Measurements from ENCODE around the gene PLAC1.

Gene PLAC1

GRCh38 chrX:134537179-134537955 is 120.9 kb downstream of the PLAC1 start (continued):
- TF ChIP-seq BACH2 (CRISPR knock-in tag; IDR thresholded peaks at IDR 0.05; ENCODE audit: borderline replicate concordance), result no peak
- TF ChIP-seq TCF4 (CRISPR knock-in tag; IDR thresholded peaks at IDR 0.05; ENCODE audit: borderline replicate concordance), result no peak
- TF ChIP-seq ISL1 (CRISPR knock-in tag; IDR thresholded peaks at IDR 0.05), result no peak
- TF ChIP-seq, protein P1, sequence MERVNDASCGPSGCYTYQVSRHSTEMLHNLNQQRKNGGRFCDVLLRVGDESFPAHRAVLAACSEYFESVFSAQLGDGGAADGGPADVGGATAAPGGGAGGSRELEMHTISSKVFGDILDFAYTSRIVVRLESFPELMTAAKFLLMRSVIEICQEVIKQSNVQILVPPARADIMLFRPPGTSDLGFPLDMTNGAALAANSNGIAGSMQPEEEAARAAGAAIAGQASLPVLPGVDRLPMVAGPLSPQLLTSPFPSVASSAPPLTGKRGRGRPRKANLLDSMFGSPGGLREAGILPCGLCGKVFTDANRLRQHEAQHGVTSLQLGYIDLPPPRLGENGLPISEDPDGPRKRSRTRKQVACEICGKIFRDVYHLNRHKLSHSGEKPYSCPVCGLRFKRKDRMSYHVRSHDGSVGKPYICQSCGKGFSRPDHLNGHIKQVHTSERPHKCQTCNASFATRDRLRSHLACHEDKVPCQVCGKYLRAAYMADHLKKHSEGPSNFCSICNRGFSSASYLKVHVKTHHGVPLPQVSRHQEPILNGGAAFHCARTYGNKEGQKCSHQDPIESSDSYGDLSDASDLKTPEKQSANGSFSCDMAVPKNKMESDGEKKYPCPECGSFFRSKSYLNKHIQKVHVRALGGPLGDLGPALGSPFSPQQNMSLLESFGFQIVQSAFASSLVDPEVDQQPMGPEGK (CRISPR knock-in tag; IDR thresholded peaks at IDR 0.05; ENCODE audit: borderline replicate concordance), result no peak
- no peak for TF ChIP-seq ZNF70 (CRISPR knock-in tag; IDR thresholded peaks at IDR 0.05)
- TF ChIP-seq ZFP30 (CRISPR knock-in tag; IDR thresholded peaks at IDR 0.05), result no peak
- no peak for TF ChIP-seq CSDC2 (CRISPR knock-in tag; IDR thresholded peaks at IDR 0.05)
- no peak for TF ChIP-seq ZNF8 (CRISPR knock-in tag; IDR thresholded peaks at IDR 0.05)

GRCh38 chrX:134533952-134534351 is 124.3 kb downstream of the PLAC1 start:
- TF ChIP-seq ARNTL (CRISPR knock-in tag; IDR thresholded peaks at IDR 0.05; ENCODE audit: borderline replicate concordance, low read depth) (no peak), TCF4 (CRISPR knock-in tag; IDR thresholded peaks at IDR 0.05; ENCODE audit: borderline replicate concordance) (no peak), ZNF8 (CRISPR knock-in tag; IDR thresholded peaks at IDR 0.05) (no peak), ESRRG (CRISPR knock-in tag; IDR thresholded peaks at IDR 0.05) (no peak), ZNF565 (CRISPR knock-in tag; conservative IDR thresholded peaks at IDR 0.05; ENCODE audit: low read depth) (no peak), ZNF70 (CRISPR knock-in tag; IDR thresholded peaks at IDR 0.05) (no peak), ZFP30 (CRISPR knock-in tag; IDR thresholded peaks at IDR 0.05) (no peak), TOX (CRISPR knock-in tag; IDR thresholded peaks at IDR 0.05; ENCODE audit: borderline replicate concordance) (no peak), SNAI2 (CRISPR knock-in tag; IDR thresholded peaks at IDR 0.05) (no peak), BACH2 (CRISPR knock-in tag; IDR thresholded peaks at IDR 0.05; ENCODE audit: borderline replicate concordance) (no peak), ZFP3 (CRISPR knock-in tag; IDR thresholded peaks at IDR 0.05) (no peak), ZC3H10 (CRISPR knock-in tag; IDR thresholded peaks at IDR 0.05) (no peak), RARB (CRISPR knock-in tag; IDR thresholded peaks at IDR 0.05) (no peak), TSHZ2 (CRISPR knock-in tag; IDR thresholded peaks at IDR 0.05) (no peak)
- TF ChIP-seq, protein P1 (CRISPR knock-in tag; IDR thresholded peaks at IDR 0.05; ENCODE audit: borderline replicate concordance), result no peak
- TF ChIP-seq, protein P2, sequence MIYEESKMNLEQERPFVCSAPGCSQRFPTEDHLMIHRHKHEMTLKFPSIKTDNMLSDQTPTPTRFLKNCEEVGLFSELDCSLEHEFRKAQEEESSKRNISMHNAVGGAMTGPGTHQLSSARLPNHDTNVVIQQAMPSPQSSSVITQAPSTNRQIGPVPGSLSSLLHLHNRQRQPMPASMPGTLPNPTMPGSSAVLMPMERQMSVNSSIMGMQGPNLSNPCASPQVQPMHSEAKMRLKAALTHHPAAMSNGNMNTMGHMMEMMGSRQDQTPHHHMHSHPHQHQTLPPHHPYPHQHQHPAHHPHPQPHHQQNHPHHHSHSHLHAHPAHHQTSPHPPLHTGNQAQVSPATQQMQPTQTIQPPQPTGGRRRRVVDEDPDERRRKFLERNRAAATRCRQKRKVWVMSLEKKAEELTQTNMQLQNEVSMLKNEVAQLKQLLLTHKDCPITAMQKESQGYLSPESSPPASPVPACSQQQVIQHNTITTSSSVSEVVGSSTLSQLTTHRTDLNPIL (CRISPR knock-in tag; IDR thresholded peaks at IDR 0.05; ENCODE audit: low read depth), result no peak
- no peak for ATAC-seq

GRCh38 chrX:134533352-134533751 is 124.9 kb downstream of the PLAC1 start:
- ATAC-seq, result no peak
- TF ChIP-seq, protein P3, sequence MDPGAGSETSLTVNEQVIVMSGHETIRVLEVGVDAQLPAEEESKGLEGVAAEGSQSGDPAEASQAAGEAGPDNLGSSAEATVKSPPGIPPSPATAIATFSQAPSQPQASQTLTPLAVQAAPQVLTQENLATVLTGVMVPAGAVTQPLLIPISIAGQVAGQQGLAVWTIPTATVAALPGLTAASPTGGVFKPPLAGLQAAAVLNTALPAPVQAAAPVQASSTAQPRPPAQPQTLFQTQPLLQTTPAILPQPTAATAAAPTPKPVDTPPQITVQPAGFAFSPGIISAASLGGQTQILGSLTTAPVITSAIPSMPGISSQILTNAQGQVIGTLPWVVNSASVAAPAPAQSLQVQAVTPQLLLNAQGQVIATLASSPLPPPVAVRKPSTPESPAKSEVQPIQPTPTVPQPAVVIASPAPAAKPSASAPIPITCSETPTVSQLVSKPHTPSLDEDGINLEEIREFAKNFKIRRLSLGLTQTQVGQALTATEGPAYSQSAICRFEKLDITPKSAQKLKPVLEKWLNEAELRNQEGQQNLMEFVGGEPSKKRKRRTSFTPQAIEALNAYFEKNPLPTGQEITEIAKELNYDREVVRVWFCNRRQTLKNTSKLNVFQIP (CRISPR knock-in tag; IDR thresholded peaks at IDR 0.05; ENCODE audit: borderline replicate concordance, low read depth), result no peak
- no peak for TF ChIP-seq ISL1 (CRISPR knock-in tag; IDR thresholded peaks at IDR 0.05)
